Measurements from ENCODE around the gene IGF1R.

- TF ChIP-seq TAF1 (IDR thresholded peaks at IDR 0.05; ENCODE audit: low read depth, low read length) (no peak), CHD7 (IDR thresholded peaks at IDR 0.05; ENCODE audit: insufficient replicate concordance, low read length) (no peak), CTCF (IDR thresholded peaks at IDR 0.05; ENCODE audit: control extremely low read depth in 1 of 3, insufficient read depth in 1 of 3, low read depth in 1 of 3, low read length in 3 of 3) (no peak), POLR2A (IDR thresholded peaks at IDR 0.05; ENCODE audit: control extremely low read depth in 1 of 2, low read depth in 2 of 2, low read length in 2 of 2) (no peak), POLR2AphosphoS5 (IDR thresholded peaks at IDR 0.05; ENCODE audit: low read depth, low read length) (no peak), TBP (IDR thresholded peaks at IDR 0.05; ENCODE audit: low read depth, low read length) (no peak), CBX5 (IDR thresholded peaks at IDR 0.05; ENCODE audit: low read depth, low read length) (no peak), SIN3A (conservative IDR thresholded peaks at IDR 0.05 in 1 of 2, IDR thresholded peaks at IDR 0.05 in 1 of 2; ENCODE audit: low read depth in 1 of 2, low read length in 2 of 2) (no peak), MAX (IDR thresholded peaks at IDR 0.05) (no peak), MAFK (IDR thresholded peaks at IDR 0.05; ENCODE audit: low read depth, low read length) (no peak), NRF1 (IDR thresholded peaks at IDR 0.05; ENCODE audit: low read depth, low read length) (no peak), TEAD4 (IDR thresholded peaks at IDR 0.05; ENCODE audit: low read depth, low read length) (no peak)
Observed at GRCh38 chr15:98967096-98967495, 318.8 kb downstream of the IGF1R start.
